K562 (cell line): ENCODE data around the gene RAB5A. TPM values are rescaled to one million over a fixed set of nuclear protein-coding genes. Genes with fewer than 3 reads are reported as not detected.

Experiments used
- CTBP1 ChIP-seq: fragments of 450-650 bp; IDR thresholded peaks from 2 replicates; pipeline ENCODE4 v1.6.1; 2016; ENCODE audit warnings: borderline replicate concordance
- PRPF4 ChIP-seq: fragments of 200-400 bp; formaldehyde crosslinking; IDR thresholded peaks from one replicate; pipeline ENCODE4 v1.6.1; 2017; ENCODE audit warnings: low read length, low read depth, mild to moderate bottlenecking; ENCODE audit not compliant: insufficient read depth, poor library complexity, severe bottlenecking
- SAFB2 ChIP-seq: fragments of 200-400 bp; formaldehyde crosslinking; IDR thresholded peaks from 2 replicates; pipeline ENCODE4 v1.6.1; 2018; ENCODE audit warnings: borderline replicate concordance, low read length, low read depth, moderate library complexity; ENCODE audit not compliant: severe bottlenecking
- TFAM ChIP-seq: fragments of 250-450 bp; sonication (Bioruptor Pico); conservative IDR thresholded peaks from 2 replicates; pipeline ENCODE4 v1.5.0; 2021; ENCODE audit warnings: mild to moderate bottlenecking, moderate library complexity
- ZBTB8A ChIP-seq: fragments of 450-650 bp; IDR thresholded peaks from 2 replicates; pipeline ENCODE4 v1.6.1; 2018; ENCODE audit warnings: mild to moderate bottlenecking, moderate library complexity; ENCODE audit not compliant: partially characterized antibody
- ZC3H11A ChIP-seq: IDR thresholded peaks from 2 replicates; pipeline ENCODE4 v1.6.1; 2012; ENCODE audit warnings: low read depth, low read length, improper control_type of control experiment
- ZNF696 ChIP-seq: fragments of 250-450 bp; sonication (Bioruptor Pico); conservative IDR thresholded peaks from 2 replicates; pipeline ENCODE4 v1.4.0; 2020; ENCODE audit warnings: mild to moderate bottlenecking, moderate library complexity
- polyA plus RNA-seq, 8 experiments: library from polyadenylated mRNA; depleted of rRNA in 4 of 8; stranded (reverse) in 5 of 8; unstranded in 3 of 8; fragments of >200 nt; fragmentation: Nextera tagmentation in 2 of 8; fragmentation: Illumina TruSeq in 1 of 8; extraction: Ambion mirVana in 2 of 8; extraction: Trizol in 1 of 8; gene quantifications; 2 replicates each; pipeline versions ENCODE4 v1.2.1 to v1.2.3, GENCODE V29; 2011 to 2014; ENCODE audit warnings: inconsistent platforms in 1 of 8, missing spikeins in 1 of 8
- total RNA-seq, 7 experiments: library from RNA; depleted of rRNA in 6 of 7; stranded (reverse); fragments of >200 nt in 6 of 7; fragmentation: Illumina TruSeq in 2 of 7; extraction: Trizol in 2 of 7; gene quantifications; 2 replicates each; pipeline versions ENCODE4 v1.2.1 to v1.2.3, GENCODE V29; 2011 to 2021; ENCODE audit warnings: low replicate concordance in 1 of 7
- TF ChIP-seq, protein P1 (sequence below): fragments of 450-650 bp; IDR thresholded peaks from 2 replicates; pipeline ENCODE4 v1.6.1; 2016
- TF ChIP-seq, protein P2 (sequence below), 2 experiments: fragments of 450-650 bp; formaldehyde crosslinking in 1 of 2; IDR thresholded peaks; 2 replicates each; pipeline versions ENCODE4 v1.4.0 to v1.6.1; 2014 to 2020; ENCODE audit warnings: mild to moderate bottlenecking in 2 of 2, borderline replicate concordance in 1 of 2, low read depth in 1 of 2
- TF ChIP-seq, protein P3 (sequence below): IDR thresholded peaks from 2 replicates; pipeline ENCODE4 v1.6.1; 2011; ENCODE audit not compliant: insufficient read length; ENCODE audit errors: extremely low read depth
- TF ChIP-seq, protein P4 (sequence below): fragments of 450-650 bp; IDR thresholded peaks from 2 replicates; pipeline ENCODE4 v1.6.1; 2017; ENCODE audit warnings: mild to moderate bottlenecking, moderate library complexity
- TF ChIP-seq, protein P5 (sequence below): fragments of 250-450 bp; sonication (Bioruptor Pico); IDR thresholded peaks from 2 replicates; pipeline ENCODE4 v1.8.0; 2022; ENCODE audit warnings: inconsistent platforms

Gene RAB5A
- total and polyA plus RNA-seq, 9 of the 15 experiments (the other 6 are each of a cell fraction or from before 2014, with no cell fraction given) = 28.3 to 64.2 (median 49.0) TPM

DNA sequence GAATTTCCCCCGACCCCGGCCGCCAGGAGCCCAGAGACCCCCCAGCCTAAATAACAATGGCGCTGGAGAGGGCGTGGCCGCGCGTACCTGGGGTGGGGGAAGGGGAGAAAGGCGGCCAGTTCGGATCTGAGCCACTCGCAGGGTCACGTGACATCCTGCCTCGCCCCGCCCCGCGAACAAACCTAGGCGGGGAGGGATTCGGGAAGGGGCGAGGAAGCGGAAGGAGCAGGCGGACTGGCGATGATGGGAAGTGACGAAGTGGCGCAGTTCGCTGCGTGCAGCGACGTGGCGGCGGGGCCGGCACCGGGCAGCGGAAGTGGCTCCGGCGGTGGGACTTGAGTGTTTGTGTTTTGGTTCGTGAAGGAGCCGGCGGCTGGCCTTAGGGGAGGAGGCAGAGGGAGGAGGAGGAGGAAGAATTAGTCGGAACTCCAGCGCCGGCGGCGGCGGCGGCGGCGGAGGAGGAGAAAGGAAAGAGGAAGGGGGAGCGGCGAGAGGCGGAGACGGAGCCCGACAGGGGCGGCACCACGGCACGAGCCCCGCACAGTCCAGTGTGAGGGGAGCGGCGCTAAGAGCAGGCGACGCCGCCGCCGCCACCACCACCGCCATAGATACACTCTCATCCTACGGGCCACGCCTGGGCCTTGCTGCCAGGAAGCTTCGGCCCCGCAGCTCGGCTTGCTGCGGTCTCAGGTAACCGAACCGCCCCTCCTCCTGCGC lies at the start of gene RAB5A (continued):
- TF ChIP-seq, protein P1, sequence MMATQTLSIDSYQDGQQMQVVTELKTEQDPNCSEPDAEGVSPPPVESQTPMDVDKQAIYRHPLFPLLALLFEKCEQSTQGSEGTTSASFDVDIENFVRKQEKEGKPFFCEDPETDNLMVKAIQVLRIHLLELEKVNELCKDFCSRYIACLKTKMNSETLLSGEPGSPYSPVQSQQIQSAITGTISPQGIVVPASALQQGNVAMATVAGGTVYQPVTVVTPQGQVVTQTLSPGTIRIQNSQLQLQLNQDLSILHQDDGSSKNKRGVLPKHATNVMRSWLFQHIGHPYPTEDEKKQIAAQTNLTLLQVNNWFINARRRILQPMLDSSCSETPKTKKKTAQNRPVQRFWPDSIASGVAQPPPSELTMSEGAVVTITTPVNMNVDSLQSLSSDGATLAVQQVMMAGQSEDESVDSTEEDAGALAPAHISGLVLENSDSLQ = peak; percentile 77
- TF ChIP-seq, protein P2, sequence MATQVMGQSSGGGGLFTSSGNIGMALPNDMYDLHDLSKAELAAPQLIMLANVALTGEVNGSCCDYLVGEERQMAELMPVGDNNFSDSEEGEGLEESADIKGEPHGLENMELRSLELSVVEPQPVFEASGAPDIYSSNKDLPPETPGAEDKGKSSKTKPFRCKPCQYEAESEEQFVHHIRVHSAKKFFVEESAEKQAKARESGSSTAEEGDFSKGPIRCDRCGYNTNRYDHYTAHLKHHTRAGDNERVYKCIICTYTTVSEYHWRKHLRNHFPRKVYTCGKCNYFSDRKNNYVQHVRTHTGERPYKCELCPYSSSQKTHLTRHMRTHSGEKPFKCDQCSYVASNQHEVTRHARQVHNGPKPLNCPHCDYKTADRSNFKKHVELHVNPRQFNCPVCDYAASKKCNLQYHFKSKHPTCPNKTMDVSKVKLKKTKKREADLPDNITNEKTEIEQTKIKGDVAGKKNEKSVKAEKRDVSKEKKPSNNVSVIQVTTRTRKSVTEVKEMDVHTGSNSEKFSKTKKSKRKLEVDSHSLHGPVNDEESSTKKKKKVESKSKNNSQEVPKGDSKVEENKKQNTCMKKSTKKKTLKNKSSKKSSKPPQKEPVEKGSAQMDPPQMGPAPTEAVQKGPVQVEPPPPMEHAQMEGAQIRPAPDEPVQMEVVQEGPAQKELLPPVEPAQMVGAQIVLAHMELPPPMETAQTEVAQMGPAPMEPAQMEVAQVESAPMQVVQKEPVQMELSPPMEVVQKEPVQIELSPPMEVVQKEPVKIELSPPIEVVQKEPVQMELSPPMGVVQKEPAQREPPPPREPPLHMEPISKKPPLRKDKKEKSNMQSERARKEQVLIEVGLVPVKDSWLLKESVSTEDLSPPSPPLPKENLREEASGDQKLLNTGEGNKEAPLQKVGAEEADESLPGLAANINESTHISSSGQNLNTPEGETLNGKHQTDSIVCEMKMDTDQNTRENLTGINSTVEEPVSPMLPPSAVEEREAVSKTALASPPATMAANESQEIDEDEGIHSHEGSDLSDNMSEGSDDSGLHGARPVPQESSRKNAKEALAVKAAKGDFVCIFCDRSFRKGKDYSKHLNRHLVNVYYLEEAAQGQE (IDR thresholded peaks at IDR 0.05; ENCODE audit: borderline replicate concordance) = peak; percentile 93
- TF ChIP-seq, protein P2 (CRISPR knock-in tag; IDR thresholded peaks at IDR 0.05; ENCODE audit: low read depth) = no peak
- no peak for TF ChIP-seq SAFB2
- TF ChIP-seq ZBTB8A = no peak
- no peak for TF ChIP-seq ZNF696 (CRISPR knock-in tag)
- TF ChIP-seq, protein P3, sequence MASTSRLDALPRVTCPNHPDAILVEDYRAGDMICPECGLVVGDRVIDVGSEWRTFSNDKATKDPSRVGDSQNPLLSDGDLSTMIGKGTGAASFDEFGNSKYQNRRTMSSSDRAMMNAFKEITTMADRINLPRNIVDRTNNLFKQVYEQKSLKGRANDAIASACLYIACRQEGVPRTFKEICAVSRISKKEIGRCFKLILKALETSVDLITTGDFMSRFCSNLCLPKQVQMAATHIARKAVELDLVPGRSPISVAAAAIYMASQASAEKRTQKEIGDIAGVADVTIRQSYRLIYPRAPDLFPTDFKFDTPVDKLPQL = no peak
- TF ChIP-seq, protein P4, sequence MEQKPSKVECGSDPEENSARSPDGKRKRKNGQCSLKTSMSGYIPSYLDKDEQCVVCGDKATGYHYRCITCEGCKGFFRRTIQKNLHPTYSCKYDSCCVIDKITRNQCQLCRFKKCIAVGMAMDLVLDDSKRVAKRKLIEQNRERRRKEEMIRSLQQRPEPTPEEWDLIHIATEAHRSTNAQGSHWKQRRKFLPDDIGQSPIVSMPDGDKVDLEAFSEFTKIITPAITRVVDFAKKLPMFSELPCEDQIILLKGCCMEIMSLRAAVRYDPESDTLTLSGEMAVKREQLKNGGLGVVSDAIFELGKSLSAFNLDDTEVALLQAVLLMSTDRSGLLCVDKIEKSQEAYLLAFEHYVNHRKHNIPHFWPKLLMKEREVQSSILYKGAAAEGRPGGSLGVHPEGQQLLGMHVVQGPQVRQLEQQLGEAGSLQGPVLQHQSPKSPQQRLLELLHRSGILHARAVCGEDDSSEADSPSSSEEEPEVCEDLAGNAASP = no peak
- TF ChIP-seq, protein P5, sequence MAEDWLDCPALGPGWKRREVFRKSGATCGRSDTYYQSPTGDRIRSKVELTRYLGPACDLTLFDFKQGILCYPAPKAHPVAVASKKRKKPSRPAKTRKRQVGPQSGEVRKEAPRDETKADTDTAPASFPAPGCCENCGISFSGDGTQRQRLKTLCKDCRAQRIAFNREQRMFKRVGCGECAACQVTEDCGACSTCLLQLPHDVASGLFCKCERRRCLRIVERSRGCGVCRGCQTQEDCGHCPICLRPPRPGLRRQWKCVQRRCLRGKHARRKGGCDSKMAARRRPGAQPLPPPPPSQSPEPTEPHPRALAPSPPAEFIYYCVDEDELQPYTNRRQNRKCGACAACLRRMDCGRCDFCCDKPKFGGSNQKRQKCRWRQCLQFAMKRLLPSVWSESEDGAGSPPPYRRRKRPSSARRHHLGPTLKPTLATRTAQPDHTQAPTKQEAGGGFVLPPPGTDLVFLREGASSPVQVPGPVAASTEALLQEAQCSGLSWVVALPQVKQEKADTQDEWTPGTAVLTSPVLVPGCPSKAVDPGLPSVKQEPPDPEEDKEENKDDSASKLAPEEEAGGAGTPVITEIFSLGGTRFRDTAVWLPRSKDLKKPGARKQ = no peak
- peak; percentile 91 for TF ChIP-seq CTBP1
- TF ChIP-seq TFAM (CRISPR knock-in tag) = no peak
- TF ChIP-seq PRPF4 = peak; percentile 74
- no peak for TF ChIP-seq ZC3H11A
